ENCODE measurements around the gene RBM33.

The RBM33 gene

DNA sequence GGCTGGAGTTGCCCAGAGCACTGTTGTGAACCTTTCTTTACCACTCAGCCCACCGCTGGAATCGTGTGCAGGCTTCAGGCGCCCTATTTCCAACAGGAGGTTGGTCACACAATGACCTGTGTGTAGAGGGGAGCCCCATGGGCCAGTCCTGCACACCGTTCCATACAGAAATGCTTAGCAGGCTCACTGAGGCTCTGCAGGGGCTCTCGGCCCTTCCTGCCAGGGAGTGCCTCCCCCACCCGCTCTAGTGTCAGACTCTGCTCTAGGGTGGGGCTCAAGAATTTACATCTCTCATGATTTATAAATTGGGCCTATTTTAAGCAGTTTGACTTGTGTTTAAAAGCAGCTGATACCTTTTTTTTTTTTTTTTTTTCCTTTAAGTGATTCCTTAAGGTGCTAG lies 125.8 kb downstream of the RBM33 start:
- no peak for TF ChIP-seq EZH2 (IDR thresholded peaks at IDR 0.05; ENCODE audit: borderline replicate concordance, low read length)
- TF ChIP-seq, protein P1, sequence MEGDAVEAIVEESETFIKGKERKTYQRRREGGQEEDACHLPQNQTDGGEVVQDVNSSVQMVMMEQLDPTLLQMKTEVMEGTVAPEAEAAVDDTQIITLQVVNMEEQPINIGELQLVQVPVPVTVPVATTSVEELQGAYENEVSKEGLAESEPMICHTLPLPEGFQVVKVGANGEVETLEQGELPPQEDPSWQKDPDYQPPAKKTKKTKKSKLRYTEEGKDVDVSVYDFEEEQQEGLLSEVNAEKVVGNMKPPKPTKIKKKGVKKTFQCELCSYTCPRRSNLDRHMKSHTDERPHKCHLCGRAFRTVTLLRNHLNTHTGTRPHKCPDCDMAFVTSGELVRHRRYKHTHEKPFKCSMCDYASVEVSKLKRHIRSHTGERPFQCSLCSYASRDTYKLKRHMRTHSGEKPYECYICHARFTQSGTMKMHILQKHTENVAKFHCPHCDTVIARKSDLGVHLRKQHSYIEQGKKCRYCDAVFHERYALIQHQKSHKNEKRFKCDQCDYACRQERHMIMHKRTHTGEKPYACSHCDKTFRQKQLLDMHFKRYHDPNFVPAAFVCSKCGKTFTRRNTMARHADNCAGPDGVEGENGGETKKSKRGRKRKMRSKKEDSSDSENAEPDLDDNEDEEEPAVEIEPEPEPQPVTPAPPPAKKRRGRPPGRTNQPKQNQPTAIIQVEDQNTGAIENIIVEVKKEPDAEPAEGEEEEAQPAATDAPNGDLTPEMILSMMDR (IDR thresholded peaks at IDR 0.05; ENCODE audit: low read length): no peak
- Histone ChIP-seq H3K4me2 (ENCODE audit: low read length) (no peak overlapping the region), H3K79me2 (ENCODE audit: insufficient read depth, low read length) (no peaks in the 10 kb centered on the region), H3K36me3 (ENCODE audit: insufficient read depth, low read length) (peaks cover 96% of the 10 kb centered on the region), H3F3A (ENCODE audit: insufficient read depth, low read length) (no peaks in the 10 kb centered on the region; the same call in 1 of the 2 replicates), H2AFZ (ENCODE audit: low read length) (no peak overlapping the region), H3K27ac (ENCODE audit: low read depth, low read length, poor library complexity, severe bottlenecking) (no peak overlapping the region), H3K27me3 (ENCODE audit: insufficient read depth, low read length) (no peaks in the 10 kb centered on the region), H3K9me2 (ENCODE audit: low read depth, low read length) (no peaks in the 10 kb centered on the region), H3K9me3 (ENCODE audit: low read length) (no peaks in the 10 kb centered on the region), H3K4me3 (ENCODE audit: low read depth, low read length, poor library complexity, severe bottlenecking) (no peak overlapping the region), H3K9ac (ENCODE audit: low read length) (no peak overlapping the region), H3K4me1 (ENCODE audit: insufficient read depth, low read length, severe bottlenecking) (peaks cover 30% of the 10 kb centered on the region), H4K20me1 (ENCODE audit: insufficient read depth, low read length) (no peaks in the 10 kb centered on the region)

DNA sequence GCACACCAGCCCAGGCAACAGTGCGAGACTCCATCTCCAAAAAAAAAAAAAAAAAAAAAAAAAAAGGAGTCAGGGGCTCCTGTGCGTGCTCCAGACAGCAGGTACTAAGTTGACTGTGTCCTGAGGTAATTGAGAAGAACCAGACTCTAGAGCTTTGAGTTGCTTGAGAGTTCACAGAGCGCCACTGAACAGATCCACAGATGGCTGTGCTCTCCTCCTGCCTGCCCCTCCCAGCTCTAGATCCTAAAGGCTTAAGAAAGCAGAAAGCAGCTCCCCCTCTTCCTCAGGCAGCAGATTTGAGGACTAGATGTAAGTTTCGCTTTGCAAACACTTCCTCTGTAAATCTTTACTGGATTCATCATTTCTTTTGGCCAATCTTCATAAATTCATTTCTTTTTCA lies 129.1 kb downstream of the RBM33 start:
- peaks cover 98% of the 10 kb centered on the region for H3K36me3 ChIP-seq (ENCODE audit: insufficient read depth, low read length)

DNA sequence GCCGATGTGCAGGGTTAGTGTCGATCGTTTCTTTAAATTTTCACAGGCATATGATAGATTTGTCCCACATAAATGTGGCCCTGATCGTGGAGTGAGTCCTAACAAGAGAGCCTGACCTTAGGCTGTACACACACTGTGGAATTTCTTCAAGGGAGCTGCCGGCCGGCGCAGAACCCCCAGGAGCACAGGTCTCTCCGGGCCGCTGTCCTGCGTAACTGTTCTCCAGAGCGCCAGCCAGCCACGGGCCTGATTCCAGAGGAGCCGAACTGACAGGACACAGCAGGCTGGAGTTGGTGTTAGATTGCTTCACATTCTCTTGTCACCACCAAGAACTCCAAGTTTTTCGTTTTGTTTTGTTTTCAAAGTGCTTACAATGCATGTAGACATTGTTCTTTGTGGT lies 130.5 kb downstream of the RBM33 start:
- no peaks in the 10 kb centered on the region for H3K79me2 ChIP-seq (ENCODE audit: insufficient read depth, low read length)
- no peaks in the 10 kb centered on the region for H4K20me1 ChIP-seq (ENCODE audit: insufficient read depth, low read length)
- no peak overlapping the region for H3K27ac ChIP-seq (ENCODE audit: low read depth, low read length, poor library complexity, severe bottlenecking)
- H3K4me1 ChIP-seq (ENCODE audit: insufficient read depth, low read length, severe bottlenecking): no peaks in the 10 kb centered on the region
- no peaks in the 10 kb centered on the region for H3K9me3 ChIP-seq (ENCODE audit: low read length)
- H3K27me3 ChIP-seq (ENCODE audit: insufficient read depth, low read length): no peaks in the 10 kb centered on the region
- H3K9me2 ChIP-seq (ENCODE audit: low read depth, low read length): no peaks in the 10 kb centered on the region
- H2AFZ ChIP-seq (ENCODE audit: low read length): no peak overlapping the region
- H3F3A ChIP-seq (ENCODE audit: insufficient read depth, low read length): no peaks in the 10 kb centered on the region
- peaks cover 97% of the 10 kb centered on the region for H3K36me3 ChIP-seq (ENCODE audit: insufficient read depth, low read length)
- H3K4me2 ChIP-seq (ENCODE audit: low read length): no peak overlapping the region
- H3K4me3 ChIP-seq (ENCODE audit: low read depth, low read length, poor library complexity, severe bottlenecking): no peak overlapping the region
- no peak for TF ChIP-seq EZH2 (IDR thresholded peaks at IDR 0.05; ENCODE audit: borderline replicate concordance, low read length)
- TF ChIP-seq, protein P1 (IDR thresholded peaks at IDR 0.05; ENCODE audit: low read length): no peak
- no peak overlapping the region for H3K9ac ChIP-seq (ENCODE audit: low read length)

More for the DNA sequence above, 129.1 kb downstream of the RBM33 start:
- Histone ChIP-seq H3K27me3 (ENCODE audit: insufficient read depth, low read length) (no peaks in the 10 kb centered on the region), H3K4me1 (ENCODE audit: insufficient read depth, low read length, severe bottlenecking) (no peaks in the 10 kb centered on the region), H3K9me2 (ENCODE audit: low read depth, low read length) (no peaks in the 10 kb centered on the region), H2AFZ (ENCODE audit: low read length) (no peak overlapping the region), H3F3A (ENCODE audit: insufficient read depth, low read length) (no peaks in the 10 kb centered on the region), H3K4me3 (ENCODE audit: low read depth, low read length, poor library complexity, severe bottlenecking) (no peak overlapping the region), H3K79me2 (ENCODE audit: insufficient read depth, low read length) (no peaks in the 10 kb centered on the region), H3K27ac (ENCODE audit: low read depth, low read length, poor library complexity, severe bottlenecking) (no peak overlapping the region), H3K9me3 (ENCODE audit: low read length) (no peaks in the 10 kb centered on the region), H3K4me2 (ENCODE audit: low read length) (no peak overlapping the region), H3K9ac (ENCODE audit: low read length) (no peak overlapping the region), H4K20me1 (ENCODE audit: insufficient read depth, low read length) (no peaks in the 10 kb centered on the region)
- TF ChIP-seq EZH2 (IDR thresholded peaks at IDR 0.05; ENCODE audit: borderline replicate concordance, low read length): no peak

DNA sequence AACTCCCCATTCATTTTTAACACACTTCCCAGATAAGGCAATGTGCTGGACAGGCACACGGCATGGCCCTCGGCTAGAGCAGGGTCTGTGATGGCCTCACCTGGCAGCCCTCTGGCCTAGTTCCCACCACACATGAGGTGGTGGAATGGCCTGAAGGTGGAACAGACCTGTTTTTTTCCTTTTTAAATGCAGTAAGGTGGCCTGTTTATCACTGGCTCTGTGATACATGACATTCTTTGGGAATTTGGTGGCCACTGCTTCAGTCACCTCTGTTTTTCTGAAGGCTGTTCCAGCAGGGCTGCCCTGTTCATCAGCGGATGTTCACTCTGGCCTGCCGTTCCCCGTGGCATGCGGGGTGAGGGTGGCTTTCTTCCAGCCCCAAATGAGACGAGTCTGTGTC lies 131.2 kb downstream of the RBM33 start:
- Histone ChIP-seq H3K4me2 (ENCODE audit: low read length) (no peak overlapping the region), H4K20me1 (ENCODE audit: insufficient read depth, low read length) (no peaks in the 10 kb centered on the region), H3K9me3 (ENCODE audit: low read length) (no peaks in the 10 kb centered on the region), H3K36me3 (ENCODE audit: insufficient read depth, low read length) (peaks cover 97% of the 10 kb centered on the region), H3K79me2 (ENCODE audit: insufficient read depth, low read length) (no peaks in the 10 kb centered on the region), H2AFZ (ENCODE audit: low read length) (no peak overlapping the region), H3F3A (ENCODE audit: insufficient read depth, low read length) (no peaks in the 10 kb centered on the region), H3K4me3 (ENCODE audit: low read depth, low read length, poor library complexity, severe bottlenecking) (no peak overlapping the region), H3K27me3 (ENCODE audit: insufficient read depth, low read length) (no peaks in the 10 kb centered on the region), H3K9ac (ENCODE audit: low read length) (no peak overlapping the region), H3K27ac (ENCODE audit: low read depth, low read length, poor library complexity, severe bottlenecking) (no peak overlapping the region), H3K9me2 (ENCODE audit: low read depth, low read length) (no peaks in the 10 kb centered on the region), H3K4me1 (ENCODE audit: insufficient read depth, low read length, severe bottlenecking) (no peaks in the 10 kb centered on the region)
- TF ChIP-seq, protein P1 (IDR thresholded peaks at IDR 0.05; ENCODE audit: low read length): no peak
- no peak for TF ChIP-seq EZH2 (IDR thresholded peaks at IDR 0.05; ENCODE audit: borderline replicate concordance, low read length)
